Heart left ventricle (tissue), 13 donors: ENCODE data around the gene LRGUK.

Source experiments
- CTCF ChIP-seq, 12 donors: fragments of 200-600 bp; sonication (generic) in 4 of 12; IDR thresholded peaks; one replicate each; pipeline versions ENCODE4 v1.5.0 to v1.8.0; 2018 to 2022; ENCODE audit warnings: antibody characterized with exemption in 12 of 12, mild to moderate bottlenecking in 5 of 12
- POLR2A ChIP-seq, 2 donors: fragments of 450-650 bp; IDR thresholded peaks; one replicate each; pipeline ENCODE4 v1.6.1; 2017; ENCODE audit warnings: antibody characterized with exemption in 2 of 2, mild to moderate bottlenecking in 2 of 2, moderate library complexity in 2 of 2
- donor health status: ischemic (EF 13 %, LVEDD 7.1; RV severe dilation, severe dysfunction).
- donor health status: DM: no; HTN: yes; CAD: no.
- donor health status: DM: no; HTN: no; CAD: no.
- donor health status: ischemic (EF 25% LVEDD 6.9; RV normal size, moderate dysfunction).
- donor health status: ischemic (EF 25% LVEDD 5.7; RV mildly dilated, moderate dysfunction).
- donor health status: ischemic (EF 35%, LVEDD 5.7; RV mildly dilated, moderate dysfunction).
- donor health status: nonischemic (EF 11% LVEDD 7.7; RV severe dilation, severe dysfunction).
- donor health status: DM: yes; HTN: yes; CAD: no.
- donor health status: PGD.
- donor health status: ischemic (EF 29% LVEDD 5.4; RV normal size, mild dysfunction).
- donor health status: nonischemic (EF 23%, LVEDD 6.1; RV moderate dilation, normal function).

DNA sequence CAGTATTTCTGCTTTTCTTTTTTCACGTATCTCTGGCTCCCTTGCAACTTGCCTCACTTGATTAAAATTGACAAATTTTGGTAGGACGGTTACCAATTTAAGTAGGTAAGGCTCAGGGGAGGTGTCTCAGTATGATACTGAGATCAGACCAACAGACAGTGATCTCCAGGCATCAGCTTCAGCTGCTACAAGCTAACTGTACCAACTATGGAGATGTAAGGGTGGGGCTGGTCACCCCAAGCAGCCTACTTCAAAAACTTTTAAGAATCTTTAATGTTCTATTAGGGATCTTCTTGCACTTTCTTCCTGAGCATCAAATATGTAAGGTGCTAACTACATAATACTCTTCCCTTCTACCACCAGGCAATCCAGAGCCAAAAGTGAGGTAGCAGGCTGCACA lies 162.7 kb downstream of the LRGUK start:
- TF ChIP-seq CTCF (IDR thresholded peaks at IDR 0.05) (no peak), POLR2A (IDR thresholded peaks at IDR 0.05) (no peak)
